Stimulated activated CD8-positive, alpha-beta memory T cell treated with anti-CD3 and anti-CD28 coated beads, Interleukin-12 subunit alpha, Interleukin-12 subunit beta, amount 100 ng/mL, for 4 hours (primary cell): ENCODE data around the gene LRRC4B.
A peak's percentile ranks its signal among the peaks of the same experiment; 100 is the strongest.
"Not testable (repeated sequence)": the region's sequence is repeated elsewhere in the genome, so short reads cannot be mapped to it uniquely, and the experiment has no call there.

Experiments used
- DNase-seq: peaks from one replicate; pipeline ENCODE4 v3.0.0-alpha.2; 2020; ENCODE audit warnings: low read depth

LRRC4B gene

DNA sequence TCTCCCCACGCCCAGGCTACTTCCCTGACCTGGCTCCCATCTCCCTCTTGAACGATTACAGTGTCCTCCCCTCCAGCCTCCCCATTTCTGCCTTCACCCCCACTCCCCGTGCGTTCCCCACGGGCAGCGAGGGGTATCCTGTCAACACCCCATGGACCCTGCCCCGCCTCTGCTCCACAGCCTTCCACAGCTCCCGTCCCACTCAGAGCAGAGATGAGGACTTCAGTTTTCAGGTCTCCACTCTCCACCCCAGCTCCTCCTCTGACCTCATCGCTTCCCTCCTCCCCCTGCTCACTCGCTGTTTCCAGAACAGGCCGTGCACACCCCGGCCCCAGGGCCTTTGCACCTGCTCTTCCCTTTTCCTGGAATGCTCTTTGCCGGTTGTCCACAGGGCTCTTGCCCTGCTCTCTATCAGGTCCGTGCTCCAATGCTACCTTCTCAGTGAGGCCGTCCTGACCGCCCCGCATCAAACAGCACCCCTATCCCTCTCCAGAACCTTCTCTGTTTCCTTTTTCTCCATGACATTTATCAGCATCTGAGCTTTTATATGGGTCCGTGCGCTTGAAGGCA lies 15.0 kb downstream of the LRRC4B start:
- no peak for DNase-seq

DNA sequence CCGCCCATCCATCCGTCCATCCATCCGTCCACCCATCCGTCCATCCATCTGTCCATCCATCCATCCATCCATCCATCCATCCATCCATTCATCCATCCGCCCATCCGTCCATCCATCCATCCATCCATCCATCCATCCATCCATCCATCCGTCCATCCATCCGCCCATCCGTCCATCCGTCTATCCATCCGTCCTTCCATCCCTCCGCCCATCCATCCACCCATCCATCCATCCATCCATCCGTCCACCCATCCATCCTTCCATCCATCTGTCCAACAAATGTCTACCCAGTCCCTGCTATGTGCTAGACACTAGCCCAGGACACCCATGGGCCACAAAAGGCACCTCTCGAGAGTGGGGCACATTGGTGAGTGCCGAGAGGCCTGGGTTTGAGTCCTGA lies 15.7 kb downstream of the LRRC4B start:
- DNase-seq: no peak

GRCh38 chr19:50551715-50552187 lies 16.5 kb downstream of the LRRC4B start:
- DNase-seq: no peak

GRCh38 chr19:50551034-50551714 lies 17.1 kb downstream of the LRRC4B start:
- DNase-seq: no peak

- no peak for DNase-seq
Measured at GRCh38 chr19:50550594-50550966, 17.7 kb downstream of the LRRC4B start.

GRCh38 chr19:50549927-50550593 lies 18.2 kb downstream of the LRRC4B start:
- DNase-seq: no peak

GRCh38 chr19:50549059-50549926 lies 18.9 kb downstream of the LRRC4B start:
- no peak for DNase-seq

DNA sequence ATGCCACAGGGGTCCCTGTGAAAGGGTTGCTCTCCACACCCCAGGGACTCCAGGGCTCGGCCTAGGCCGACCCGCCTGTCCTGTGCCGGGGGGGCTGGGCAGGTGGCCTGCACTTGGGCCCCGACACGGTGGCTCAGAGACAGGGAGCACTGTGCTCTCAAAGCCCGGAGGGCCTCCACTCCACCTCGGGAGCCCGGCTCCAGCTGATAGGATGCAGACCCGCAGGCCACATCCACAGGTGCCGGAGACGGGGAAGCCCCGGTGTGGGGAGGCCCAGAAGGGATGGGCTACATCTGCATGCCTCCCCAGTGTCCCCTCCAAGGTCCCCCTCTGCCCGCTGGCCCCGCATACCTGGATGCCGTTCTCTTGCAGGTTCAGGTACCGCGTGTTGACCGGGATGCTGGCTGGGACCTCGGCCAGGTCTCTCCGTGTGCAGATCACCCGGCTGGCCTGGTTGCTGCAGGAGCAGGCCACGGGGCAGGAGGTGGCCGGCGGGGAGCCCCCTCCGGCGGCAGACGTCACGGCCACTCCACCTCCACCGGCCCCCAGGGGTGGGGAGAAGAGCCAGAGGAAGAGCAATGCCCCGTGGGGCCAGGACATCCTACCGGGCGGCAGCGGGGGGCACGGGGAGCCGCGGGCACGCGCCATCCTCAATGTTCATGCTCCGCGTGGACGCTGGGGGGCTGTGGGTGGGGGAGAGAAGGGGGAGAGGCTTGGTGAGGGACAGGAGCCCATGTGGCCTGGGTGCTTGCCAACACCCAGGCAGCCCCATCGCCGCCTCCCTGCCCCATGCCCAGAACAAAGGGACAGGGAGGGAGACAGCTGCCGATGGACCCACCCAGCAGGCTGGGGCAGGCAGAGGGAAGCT lies 19.8 kb downstream of the LRRC4B start:
- DNase-seq: no peak

DNA sequence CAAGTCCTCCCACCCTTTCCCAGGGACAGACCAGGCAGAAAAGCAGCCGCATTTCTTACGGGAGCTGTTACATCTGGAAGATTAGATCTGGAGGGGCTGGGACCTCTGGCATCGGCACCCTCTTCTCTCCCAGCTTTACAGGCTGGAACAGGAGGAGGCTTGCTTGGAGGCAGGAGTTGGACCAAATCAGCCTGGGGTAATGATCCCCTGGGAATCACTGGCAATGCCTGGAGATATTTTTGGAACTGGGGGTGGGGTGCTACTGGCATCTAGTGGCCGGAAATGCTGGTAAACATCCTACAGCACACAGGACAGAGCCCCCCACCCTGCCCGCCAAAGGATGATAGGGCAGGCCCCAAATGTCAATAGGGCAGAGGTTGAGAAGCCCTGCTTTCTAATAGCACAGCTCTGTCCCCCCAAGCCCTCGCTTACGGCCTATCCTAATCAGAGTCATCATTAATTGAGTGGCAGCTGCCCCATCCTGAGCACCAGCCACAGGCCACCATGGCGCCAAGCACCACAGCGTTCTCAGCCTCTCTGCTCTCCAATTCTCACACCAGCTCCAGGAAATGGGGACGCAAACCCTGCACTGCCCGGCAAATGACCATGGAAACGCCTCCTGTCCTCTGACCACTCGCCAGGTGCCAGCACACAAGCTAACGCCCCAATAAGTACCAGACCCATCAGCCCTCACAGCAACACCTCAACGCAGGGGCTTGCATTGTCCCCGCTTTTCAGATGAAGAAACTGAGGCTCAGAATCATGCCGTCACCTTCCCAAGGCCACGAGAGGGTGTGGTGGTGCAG lies 20.6 kb downstream of the LRRC4B start:
- no peak for DNase-seq

DNA sequence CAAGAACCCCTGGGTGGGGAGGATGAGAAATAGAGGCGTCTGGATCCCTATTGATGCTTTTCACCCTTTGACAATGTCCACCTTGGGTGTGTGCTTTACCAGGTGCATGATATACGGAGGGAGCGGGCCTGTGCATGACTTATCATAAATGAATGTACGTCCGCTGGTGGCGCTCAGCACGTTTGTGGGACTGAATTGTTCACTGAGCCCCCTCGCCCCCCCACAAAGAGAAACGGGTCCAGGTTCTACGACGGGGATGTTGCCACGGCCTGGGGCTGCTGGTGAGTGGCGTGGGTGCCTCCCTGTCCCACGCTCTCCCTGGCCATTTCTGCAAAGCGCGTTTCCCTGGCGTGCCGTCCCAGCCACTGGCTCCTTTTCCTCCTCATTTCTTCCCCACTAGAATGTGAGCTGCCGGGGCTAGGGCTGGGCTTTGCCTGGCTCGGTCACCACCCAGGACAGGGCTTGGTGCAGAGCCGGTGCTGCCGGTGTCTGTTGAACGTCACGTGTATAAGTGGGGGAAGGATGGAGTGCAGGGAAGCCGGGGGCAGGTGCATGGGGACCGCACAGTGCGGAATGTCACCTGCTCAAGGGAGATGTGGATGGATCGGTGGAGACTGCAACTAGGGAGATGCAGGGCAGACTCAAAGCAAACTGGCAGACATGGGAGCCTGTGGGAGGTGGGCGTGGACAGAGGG lies 21.6 kb downstream of the LRRC4B start:
- DNase-seq: no peak

GRCh38 chr19:50542943-50543342 lies 25.3 kb downstream of the LRRC4B start:
- DNase-seq: no peak

- DNase-seq: peak; percentile 26
Measured at GRCh38 chr19:50537769-50538230, 30.4 kb downstream of the LRRC4B start.

DNA sequence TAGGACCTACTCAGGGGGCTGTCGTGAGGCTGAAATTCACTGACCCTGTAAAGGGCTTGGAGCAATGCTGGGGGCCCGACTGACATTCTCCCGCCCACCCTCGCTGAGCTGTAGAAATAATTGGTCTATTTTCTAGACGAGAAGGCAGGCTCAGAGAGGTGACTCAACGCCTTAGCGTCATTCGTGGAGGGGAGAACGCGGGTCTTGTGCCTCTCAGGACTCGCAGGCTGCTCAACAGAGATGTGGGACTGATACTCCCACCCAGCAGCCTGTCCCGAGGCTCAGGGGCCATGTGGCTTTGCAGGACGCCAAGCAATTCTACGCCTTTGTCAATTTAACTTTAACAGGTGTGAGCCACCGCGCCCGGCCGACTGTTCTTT lies 30.9 kb downstream of the LRRC4B start:
- DNase-seq: no peak

DNA sequence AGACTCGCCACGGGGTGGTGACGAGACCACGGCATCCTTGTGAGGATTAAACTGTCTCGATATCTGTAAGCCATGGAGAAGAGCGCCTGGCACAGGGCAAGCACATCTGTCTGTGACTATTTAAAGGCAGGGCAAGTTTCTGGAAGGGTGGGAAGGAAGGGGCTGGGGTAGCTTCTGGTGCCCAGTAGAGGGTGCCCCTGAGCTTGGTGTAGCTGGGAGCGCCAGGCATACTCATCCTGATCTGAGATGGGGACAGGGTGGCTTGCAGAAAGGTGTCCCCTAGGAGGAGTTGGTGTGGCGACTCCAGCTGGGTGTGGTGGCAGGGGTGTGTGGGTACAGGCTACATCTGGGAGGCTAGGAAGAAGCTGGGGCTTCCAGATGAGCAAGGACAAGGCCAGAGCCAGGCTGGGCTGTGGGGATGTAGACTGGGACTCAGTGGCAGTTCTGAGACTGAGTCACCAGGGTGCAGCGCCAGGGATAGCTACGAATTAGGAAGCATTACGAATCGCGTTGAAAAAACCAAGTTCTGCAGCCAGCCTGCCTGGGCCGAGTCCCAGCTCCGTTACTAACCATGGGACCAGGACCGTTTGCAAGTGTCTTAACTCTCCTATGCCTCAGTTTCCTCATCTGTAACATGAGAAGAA lies 31.5 kb downstream of the LRRC4B start:
- DNase-seq: no peak

DNA sequence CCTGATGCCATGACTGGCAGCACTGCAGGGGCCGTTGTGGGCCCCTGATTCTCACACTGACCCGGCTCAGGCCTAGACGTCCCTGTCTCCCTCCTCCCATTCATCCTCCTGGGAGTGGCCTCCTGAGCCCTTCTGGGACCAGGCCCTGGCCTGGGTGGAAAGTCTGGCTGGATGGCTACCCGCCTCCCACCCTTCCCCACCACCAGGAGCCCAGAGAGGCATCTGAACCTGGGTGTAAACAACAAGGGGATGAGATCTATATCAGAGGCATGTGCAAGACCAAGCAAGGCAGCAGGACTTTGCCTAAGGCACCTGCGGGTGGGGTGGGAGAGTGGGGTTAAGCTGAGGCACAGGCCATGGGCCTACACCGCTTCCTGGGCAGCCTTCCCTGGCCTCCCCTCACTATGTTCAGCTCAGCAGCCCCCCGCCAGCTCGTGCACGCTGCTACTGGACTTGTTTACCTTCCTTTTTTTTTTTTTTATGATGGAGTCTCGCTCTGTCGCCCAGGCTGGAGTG lies 32.5 kb downstream of the LRRC4B start:
- DNase-seq: no peak

GRCh38 chr19:50534478-50534877 lies 33.8 kb downstream of the LRRC4B start:
- DNase-seq: no peak

DNA sequence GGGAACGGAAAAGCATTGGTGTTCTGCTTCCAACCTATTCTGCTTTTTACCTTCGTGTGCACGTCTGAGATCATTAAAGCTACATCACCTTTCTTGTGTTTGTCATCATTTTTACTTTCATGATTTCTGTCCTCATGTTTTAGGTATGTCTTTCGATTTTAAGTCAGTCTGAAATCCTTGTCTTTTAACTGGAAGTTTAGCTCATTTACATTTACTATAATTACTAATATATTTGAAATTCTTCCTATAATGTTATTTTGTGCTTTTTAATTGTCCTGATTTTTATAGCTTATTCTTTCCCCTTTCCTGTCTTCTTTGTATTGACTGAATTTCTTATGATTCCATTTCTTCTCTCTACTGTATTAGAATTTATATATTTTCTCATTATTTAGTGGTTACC lies 35.3 kb downstream of the LRRC4B start:
- DNase-seq: no peak

DNA sequence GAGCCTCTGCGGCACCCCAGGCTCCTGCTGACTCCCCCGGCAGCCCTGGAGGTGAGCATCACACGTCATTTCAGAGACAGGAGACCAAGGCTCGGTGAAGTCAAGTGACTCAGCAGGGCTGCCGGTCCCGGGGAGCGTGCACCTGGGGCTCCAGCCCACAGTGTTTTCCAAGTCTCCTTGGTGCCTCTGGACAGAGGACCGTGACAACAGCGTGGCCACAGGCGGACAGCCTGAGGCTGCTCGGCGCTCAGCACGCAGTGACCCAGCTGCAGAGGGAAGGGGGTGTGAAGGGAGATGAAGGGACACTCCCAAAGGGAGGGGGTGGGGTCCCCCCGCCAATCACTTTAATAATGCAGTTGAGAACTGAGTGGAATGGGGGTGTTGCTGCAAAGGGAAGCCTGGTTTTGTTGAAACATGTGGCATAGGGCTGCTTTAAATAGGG lies 37.0 kb downstream of the LRRC4B start:
- no peak for DNase-seq

- not testable (repeated sequence) for DNase-seq
Measured at GRCh38 chr19:50528052-50528451, 40.2 kb downstream of the LRRC4B start.
